ENCODE measurements around the gene GRID1.

GRID1 gene

GRCh38 chr10:85599081-85599480 is 767.5 kb downstream of the GRID1 start:
- H3K4me3 ChIP-seq (replicated peaks in 1 of 2; ENCODE audit: low read depth in 2 of 2, low read length in 2 of 2), result no peak overlapping the region
- no peak for TF ChIP-seq CTCF (IDR thresholded peaks at IDR 0.05; ENCODE audit: low read depth, low read length)
- no peak for DNase-seq (ENCODE audit: low read depth in 2 of 2)

DNA sequence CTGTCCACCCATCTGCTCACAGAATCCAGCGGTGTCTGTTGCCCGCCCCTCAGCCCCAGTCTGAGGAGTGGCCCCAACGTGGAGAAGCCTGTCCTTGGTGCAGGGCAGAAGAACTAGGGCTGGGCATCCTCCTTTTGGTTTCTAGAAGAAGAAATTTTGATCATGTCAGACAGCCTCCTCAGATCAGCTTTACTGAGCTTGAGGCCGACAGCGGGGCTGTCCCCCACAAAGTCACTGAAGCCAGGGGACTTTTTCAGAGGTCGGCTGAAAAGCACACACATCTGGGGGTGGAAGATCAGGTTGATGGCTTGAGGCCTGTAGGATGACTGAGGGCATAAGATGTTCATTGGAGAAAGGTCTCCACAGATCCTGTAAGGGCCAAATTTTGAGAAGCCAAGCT is 767.9 kb downstream of the GRID1 start:
- DNase-seq (ENCODE audit: low read depth in 2 of 2), result no peak
- no peak overlapping the region for H3K4me3 ChIP-seq (replicated peaks in 1 of 2; ENCODE audit: low read depth in 2 of 2, low read length in 2 of 2)
- no peak for TF ChIP-seq CTCF (IDR thresholded peaks at IDR 0.05; ENCODE audit: low read depth, low read length)

GRCh38 chr10:85597006-85597405 is 769.6 kb downstream of the GRID1 start:
- TF ChIP-seq CTCF (IDR thresholded peaks at IDR 0.05; ENCODE audit: low read depth, low read length), result no peak
- no peak overlapping the region for H3K4me3 ChIP-seq (replicated peaks in 1 of 2; ENCODE audit: low read depth in 2 of 2, low read length in 2 of 2)
- DNase-seq (ENCODE audit: low read depth in 2 of 2), result no peak

DNA sequence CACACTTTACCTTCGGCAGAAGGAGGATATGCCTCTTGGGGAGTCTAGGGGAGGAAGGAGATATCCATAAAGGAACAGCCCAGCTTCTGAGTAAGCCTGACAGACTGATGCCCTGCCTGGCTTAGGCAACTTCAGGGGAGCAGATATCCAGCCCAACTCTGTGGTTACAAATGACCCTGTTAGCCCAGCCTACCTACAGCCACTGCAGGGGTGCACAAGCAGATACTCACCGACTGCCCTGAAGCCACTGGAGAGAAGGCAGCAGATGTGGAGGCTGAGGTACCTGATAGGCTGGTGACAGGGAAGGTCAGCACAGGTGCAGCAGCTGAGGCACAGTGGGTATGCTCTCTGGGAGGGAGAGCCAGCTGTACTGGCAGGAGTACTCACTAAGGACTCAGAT is 770.2 kb downstream of the GRID1 start:
- no peak for DNase-seq (ENCODE audit: low read depth in 2 of 2)
- no peak for TF ChIP-seq CTCF (IDR thresholded peaks at IDR 0.05; ENCODE audit: low read depth, low read length)
- H3K4me3 ChIP-seq (replicated peaks in 1 of 2; ENCODE audit: low read depth in 2 of 2, low read length in 2 of 2), result no peak overlapping the region

- no peak for TF ChIP-seq CTCF (IDR thresholded peaks at IDR 0.05; ENCODE audit: low read depth, low read length)
- H3K4me3 ChIP-seq (replicated peaks in 1 of 2; ENCODE audit: low read depth in 2 of 2, low read length in 2 of 2), result no peak overlapping the region
- no peak for DNase-seq (ENCODE audit: low read depth in 2 of 2)
Observed at GRCh38 chr10:85594239-85594638, 772.4 kb downstream of the GRID1 start.

DNA sequence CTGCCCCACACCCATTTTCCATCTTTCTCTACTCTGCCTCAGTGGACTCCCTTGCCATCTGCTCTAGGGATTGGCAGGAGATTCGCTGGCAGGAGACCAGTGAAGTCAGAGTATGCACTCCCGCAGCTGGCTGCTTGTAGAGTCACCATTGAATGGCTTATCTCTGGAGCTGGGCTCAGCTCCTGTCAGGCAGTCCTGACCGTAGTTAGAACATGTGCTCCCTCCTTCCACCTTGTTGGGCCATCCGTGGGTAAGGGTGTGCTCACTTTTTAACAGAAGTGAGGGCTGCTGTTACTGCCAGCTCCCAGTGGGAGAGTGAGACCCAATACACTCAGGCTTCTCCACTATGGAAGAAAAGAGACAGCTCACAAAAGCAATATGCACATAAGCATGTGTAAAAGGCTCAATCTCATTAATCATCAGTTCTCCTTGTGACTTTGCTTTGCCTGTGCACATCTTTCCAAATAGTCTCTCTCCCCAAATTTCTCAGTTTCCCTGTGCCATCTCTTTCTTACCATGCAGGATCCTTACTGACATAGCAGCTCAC is 773.3 kb downstream of the GRID1 start:
- no peak overlapping the region for H3K4me3 ChIP-seq (replicated peaks in 1 of 2; ENCODE audit: low read depth in 2 of 2, low read length in 2 of 2)
- TF ChIP-seq CTCF (IDR thresholded peaks at IDR 0.05; ENCODE audit: low read depth, low read length), result no peak
- no peak for DNase-seq (ENCODE audit: low read depth in 2 of 2)

- DNase-seq (ENCODE audit: low read depth in 2 of 2), result no peak
- TF ChIP-seq CTCF (IDR thresholded peaks at IDR 0.05; ENCODE audit: low read depth, low read length), result no peak
- no peak overlapping the region for H3K4me3 ChIP-seq (replicated peaks in 1 of 2; ENCODE audit: low read depth in 2 of 2, low read length in 2 of 2)
Observed at GRCh38 chr10:85581371-85581770, 785.2 kb downstream of the GRID1 start.
